HepG2 (cell line): ENCODE measurements around the gene CCT7. TPM values are rescaled to one million over a fixed set of nuclear protein-coding genes. Genes with fewer than 3 reads are reported as not detected.

Experiments
- ARID3A ChIP-seq: IDR thresholded peaks from 2 replicates; pipeline ENCODE4 v1.6.1; 2012; ENCODE audit warnings: low read depth, low read length, improper control_type of control experiment
- ARID5B ChIP-seq: IDR thresholded peaks from 2 replicates; pipeline ENCODE4 v1.4.0; 2020; ENCODE audit warnings: mild to moderate bottlenecking, missing genetic modification reagents
- FOXA3 ChIP-seq: IDR thresholded peaks from 2 replicates; pipeline ENCODE4 v1.6.1; 2016; ENCODE audit warnings: missing genetic modification reagents, missing compliant biosample characterization
- FOXK1 ChIP-seq: sonication (generic); formaldehyde crosslinking; IDR thresholded peaks from 2 replicates; pipeline ENCODE4 v1.4.0; 2020; ENCODE audit warnings: low read depth, missing genetic modification reagents, borderline replicate concordance
- HIC2 ChIP-seq: sonication (generic); formaldehyde crosslinking; IDR thresholded peaks from 2 replicates; pipeline ENCODE4 v1.9.0; 2022; ENCODE audit warnings: low read depth, missing genetic modification reagents
- MEIS2 ChIP-seq: sonication (generic); formaldehyde crosslinking; IDR thresholded peaks from 2 replicates; pipeline ENCODE4 v1.9.0; 2021; ENCODE audit warnings: mild to moderate bottlenecking, missing genetic modification reagents
- RARA ChIP-seq: IDR thresholded peaks from 2 replicates; pipeline ENCODE4 v1.6.1; 2016; ENCODE audit warnings: missing genetic modification reagents, missing compliant biosample characterization
- SMC3 ChIP-seq: IDR thresholded peaks from 2 replicates; pipeline ENCODE4 v1.6.1; 2011; ENCODE audit warnings: low read length, improper control_type of control experiment
- ZBTB25 ChIP-seq: IDR thresholded peaks from 2 replicates; pipeline ENCODE4 v1.6.1; 2018; ENCODE audit warnings: missing genetic modification reagents
- ZNF264 ChIP-seq: sonication (generic); formaldehyde crosslinking; IDR thresholded peaks from 2 replicates; pipeline ENCODE4 v1.4.0; 2020; ENCODE audit warnings: missing genetic modification reagents
- ZNF512 ChIP-seq: sonication (generic); formaldehyde crosslinking; IDR thresholded peaks from 2 replicates; pipeline ENCODE4 v1.4.0; 2020; ENCODE audit warnings: mild to moderate bottlenecking, missing genetic modification reagents
- ZNF605 ChIP-seq: sonication (generic); formaldehyde crosslinking; IDR thresholded peaks from 2 replicates; pipeline ENCODE4 v1.8.0; 2022; ENCODE audit warnings: mild to moderate bottlenecking, missing genetic modification reagents
- ZNF678 ChIP-seq: sonication (generic); formaldehyde crosslinking; IDR thresholded peaks from 2 replicates; pipeline ENCODE4 v1.4.0; 2020; ENCODE audit warnings: mild to moderate bottlenecking, missing genetic modification reagents
- ZNF713 ChIP-seq: sonication (generic); formaldehyde crosslinking; IDR thresholded peaks from 2 replicates; pipeline ENCODE4 v1.4.0; 2020; ENCODE audit warnings: mild to moderate bottlenecking, missing genetic modification reagents
- ZNF777 ChIP-seq: sonication (generic); formaldehyde crosslinking; IDR thresholded peaks from 2 replicates; pipeline ENCODE4 v1.4.0; 2020; ENCODE audit warnings: missing genetic modification reagents
- polyA plus RNA-seq, 8 experiments: library from polyadenylated mRNA; depleted of rRNA in 3 of 8; stranded (reverse) in 7 of 8; unstranded in 1 of 8; fragments of >200 nt; fragmentation: Illumina TruSeq in 4 of 8; extraction: Trizol in 4 of 8; gene quantifications; 2 replicates each; pipeline versions ENCODE4 v1.2.1 to v1.2.3, GENCODE V29; 2011 to 2016; ENCODE audit warnings: low read depth in 4 of 8, missing spikeins in 1 of 8, mixed read lengths in 1 of 8; ENCODE audit not compliant: insufficient read depth in 1 of 8
- total RNA-seq, 5 experiments: library from RNA; depleted of rRNA; stranded (reverse); fragments of >200 nt; fragmentation: Illumina TruSeq; extraction: Trizol; gene quantifications; 2 replicates each; pipeline ENCODE4 v1.2.3, GENCODE V29; 2016; ENCODE audit warnings: low read depth in 1 of 5

CCT7 gene
- total and polyA plus RNA-seq, 2 of the 13 experiments (the other 11 are each of a cell fraction or from before 2014, with no cell fraction given), result 347 to 517 TPM

- TF ChIP-seq HIC2 (CRISPR knock-in tag) (no peak), FOXK1 (no peak), ZNF605 (CRISPR knock-in tag) (no peak), ARID5B (no peak), ZNF777 (peak; percentile 53; the same call in 1 of the 2 replicates), RARA (CRISPR knock-in tag) (no peak), ZNF678 (no peak), ZNF713 (CRISPR knock-in tag) (no peak), ARID3A (no peak), ZNF264 (CRISPR knock-in tag) (no peak), FOXA3 (CRISPR knock-in tag) (no peak), SMC3 (no peak), ZBTB25 (CRISPR knock-in tag) (no peak), MEIS2 (CRISPR knock-in tag) (0 out of 2 replicates have a peak, but pooled peaks have one; percentile 14), ZNF512 (CRISPR knock-in tag) (no peak)
- TF ChIP-seq, all 625 proteins: peak for 12
Measured at GRCh38 chr2:73292906-73293533, 58.9 kb downstream of the CCT7 start (continued).
